Trophoblast cell (in vitro differentiated cells and primary cell): ENCODE data around the gene TRIM67.
"Not testable (repeated sequence)": the region's sequence is repeated elsewhere in the genome, so short reads cannot be mapped to it uniquely, and the experiment has no call there.

Experiments
- DNase-seq, 2 donors: peaks; one replicate each; pipeline ENCODE4 v3.0.0-alpha.2; 2016
- H2AFZ ChIP-seq: 2 replicates; pipeline ENCODE4 v1.6.1; 2013; ENCODE audit warnings: low read length, moderate library complexity, mild to moderate bottlenecking; ENCODE audit not compliant: insufficient read depth, poor library complexity
- H2AK5ac ChIP-seq: 2 replicates; pipeline ENCODE4 v1.6.1; 2013; ENCODE audit warnings: mild to moderate bottlenecking, low read length
- H2BK120ac ChIP-seq: 2 replicates; pipeline ENCODE4 v1.6.1; 2013; ENCODE audit warnings: low read length, mild to moderate bottlenecking, moderate library complexity; ENCODE audit not compliant: insufficient read depth, poor library complexity
- H2BK12ac ChIP-seq: 2 replicates; pipeline ENCODE4 v1.6.1; 2013; ENCODE audit warnings: mild to moderate bottlenecking, low read length, moderate library complexity
- H2BK5ac ChIP-seq: 2 replicates; pipeline ENCODE4 v1.6.1; 2013; ENCODE audit warnings: low read length, low read depth, moderate library complexity, mild to moderate bottlenecking; ENCODE audit not compliant: poor library complexity
- H3K14ac ChIP-seq: 2 replicates; pipeline ENCODE4 v1.6.1; 2013; ENCODE audit warnings: mild to moderate bottlenecking, low read length
- H3K18ac ChIP-seq: 2 replicates; pipeline ENCODE4 v1.6.1; 2013; ENCODE audit warnings: mild to moderate bottlenecking, low read length
- H3K23ac ChIP-seq: 2 replicates; pipeline ENCODE4 v1.6.1; 2013; ENCODE audit warnings: low read length
- H3K27ac ChIP-seq: 2 replicates; pipeline ENCODE4 v1.5.1; 2013; ENCODE audit warnings: low read depth, mild to moderate bottlenecking, inconsistent platforms, low read length, moderate library complexity
- H3K27me3 ChIP-seq: 2 replicates; pipeline ENCODE4 v1.6.1; 2013; ENCODE audit warnings: inconsistent platforms, mild to moderate bottlenecking, low read length, moderate library complexity; ENCODE audit not compliant: insufficient read depth
- H3K36me3 ChIP-seq, 2 experiments: 1 replicate in 1 of 2; 2 replicates in 1 of 2; pipeline ENCODE4 v1.6.1; 2013; ENCODE audit warnings: low read length in 2 of 2, mild to moderate bottlenecking in 2 of 2, moderate library complexity in 1 of 2; ENCODE audit not compliant: insufficient read depth in 2 of 2, control insufficient read depth in 1 of 2
- H3K4ac ChIP-seq: 2 replicates; pipeline ENCODE4 v1.6.1; 2013; ENCODE audit warnings: low read depth, mild to moderate bottlenecking, low read length, moderate library complexity
- H3K4me1 ChIP-seq, 2 experiments: 1 replicate in 1 of 2; 2 replicates in 1 of 2; pipeline ENCODE4 v1.6.1; 2013; ENCODE audit warnings: low read length in 2 of 2, mild to moderate bottlenecking in 2 of 2, moderate library complexity in 1 of 2; ENCODE audit not compliant: insufficient read depth in 2 of 2, control insufficient read depth in 1 of 2
- H3K4me2 ChIP-seq: 2 replicates; pipeline ENCODE4 v1.6.1; 2013; ENCODE audit warnings: inconsistent platforms, mild to moderate bottlenecking, low read length, moderate library complexity
- H3K4me3 ChIP-seq: 2 replicates; pipeline ENCODE4 v1.5.1; 2013; ENCODE audit warnings: mild to moderate bottlenecking, low read depth, low read length, inconsistent platforms
- H3K79me1 ChIP-seq: one replicate; pipeline ENCODE4 v1.6.1; 2013; ENCODE audit warnings: low read length
- H3K79me2 ChIP-seq: 2 replicates; pipeline ENCODE4 v1.6.1; 2013; ENCODE audit warnings: low read length, mild to moderate bottlenecking; ENCODE audit not compliant: control insufficient read depth, insufficient read depth, poor library complexity
- H3K9ac ChIP-seq: 2 replicates; pipeline ENCODE4 v1.6.1; 2013; ENCODE audit warnings: mild to moderate bottlenecking, low read length
- H3K9me3 ChIP-seq: 2 replicates; pipeline ENCODE4 v1.6.1; 2013; ENCODE audit warnings: low read depth, mild to moderate bottlenecking, control low read depth, inconsistent platforms, low read length; ENCODE audit not compliant: insufficient read depth
- H4K12ac ChIP-seq: 2 replicates; pipeline ENCODE4 v1.6.1; 2013; ENCODE audit warnings: low read depth, mild to moderate bottlenecking, low read length, moderate library complexity
- H4K8ac ChIP-seq: 2 replicates; pipeline ENCODE4 v1.6.1; 2013; ENCODE audit warnings: low read depth, mild to moderate bottlenecking, low read length, moderate library complexity
- H4K91ac ChIP-seq: one replicate; pipeline ENCODE4 v1.6.1; 2013; ENCODE audit warnings: low read depth, mild to moderate bottlenecking, low read length, moderate library complexity
- WGBS: extraction: QIAGEN DNeasy Blood & Tissue Kit; methylation state at CpG from one replicate; pipeline ENCODE4 v1.1.7; 2013; ENCODE audit warnings: missing lambda C conversion rate; ENCODE audit not compliant: insufficient read length, insufficient coverage; ENCODE audit errors: extremely low coverage; 5-methylcytosine and 5-hydroxymethylcytosine counted together

The TRIM67 gene

DNA sequence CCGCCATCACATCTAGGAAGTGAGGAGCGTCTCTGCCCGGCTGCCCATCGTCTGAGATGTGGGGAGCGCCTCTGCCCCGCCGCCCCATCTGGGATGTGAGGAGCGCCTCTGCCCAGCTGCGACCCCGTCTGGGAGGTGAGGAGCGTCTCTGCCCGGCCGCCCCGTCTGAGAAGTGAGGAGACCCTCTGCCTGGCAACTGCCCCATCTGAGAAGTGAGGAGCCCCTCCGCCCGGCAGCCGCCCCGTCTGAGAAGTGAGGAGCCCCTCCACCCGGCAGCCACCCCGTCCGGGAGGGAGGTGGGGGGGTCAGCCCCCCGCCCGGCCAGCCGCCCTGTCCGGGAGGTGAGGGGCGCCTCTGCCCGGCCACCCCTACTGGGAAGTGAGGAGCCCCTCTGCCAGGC, 33.4 kb upstream of the TRIM67 start:
- H3K4me3 ChIP-seq, H3K79me2 ChIP-seq, DNase-seq, H2BK12ac ChIP-seq, H3K18ac ChIP-seq, H3K27me3 ChIP-seq, H4K91ac ChIP-seq, H3K9me3 ChIP-seq, H4K8ac ChIP-seq, H3K4ac ChIP-seq, H3K4me1 ChIP-seq, H2BK120ac ChIP-seq, H4K12ac ChIP-seq, H2BK5ac ChIP-seq, H2AK5ac ChIP-seq, H3K14ac ChIP-seq, H3K4me2 ChIP-seq, H3K79me1 ChIP-seq, H3K9ac ChIP-seq, H2AFZ ChIP-seq, H3K23ac ChIP-seq, H3K27ac ChIP-seq, H3K36me3 ChIP-seq: not testable (repeated sequence)
- no CpG with 5 or more reads among the region's 27 CpGs for WGBS

GRCh38 chr1:231130544-231130943, 31.3 kb upstream of the TRIM67 start:
- no peak overlapping the region for H3K18ac ChIP-seq
- H3K4me2 ChIP-seq, result no peak overlapping the region
- no peak overlapping the region for H2AFZ ChIP-seq
- H3K9me3 ChIP-seq, result peaks cover 3% of the 10 kb centered on the region
- H4K12ac ChIP-seq, result no peak overlapping the region
- WGBS, result no CpG with 5 or more reads among the region's 4 CpGs
- H2BK120ac ChIP-seq, result no peak overlapping the region
- no peak overlapping the region for H4K8ac ChIP-seq
- no peak overlapping the region for H3K4me3 ChIP-seq
- H3K23ac ChIP-seq, result no peak overlapping the region
- H3K4me1 ChIP-seq, result no peaks in the 10 kb centered on the region
- H3K36me3 ChIP-seq, result no peaks in the 10 kb centered on the region
- no peak overlapping the region for H3K14ac ChIP-seq
- no peaks in the 10 kb centered on the region for H3K27me3 ChIP-seq
- no peak overlapping the region for H2AK5ac ChIP-seq
- H3K79me2 ChIP-seq, result no peaks in the 10 kb centered on the region
- H2BK12ac ChIP-seq, result no peak overlapping the region
- no peak overlapping the region for H4K91ac ChIP-seq
- H3K79me1 ChIP-seq, result no peaks in the 10 kb centered on the region
- H3K4ac ChIP-seq, result no peak overlapping the region
- no peak overlapping the region for H3K27ac ChIP-seq
- no peak for DNase-seq
- H2BK5ac ChIP-seq, result no peak overlapping the region
- H3K9ac ChIP-seq, result no peak overlapping the region

DNA sequence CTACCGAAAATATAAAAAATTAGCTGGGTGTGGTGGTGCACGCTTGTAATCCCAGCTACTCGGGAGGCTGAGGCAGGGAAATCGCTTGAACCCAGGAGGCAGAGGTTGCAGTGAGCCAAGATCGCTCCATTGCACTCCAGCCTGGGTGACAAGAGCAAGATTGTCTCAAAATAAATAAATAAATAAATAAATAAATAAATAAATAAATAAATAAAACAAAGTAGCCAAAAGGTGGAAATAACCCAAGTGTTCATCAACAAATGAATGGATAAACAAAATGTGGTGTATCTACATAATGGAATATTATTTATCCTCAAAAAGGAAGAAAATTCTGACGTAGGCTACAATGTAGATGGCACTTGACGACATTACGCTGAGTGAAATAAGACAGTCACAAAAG, 29.3 kb upstream of the TRIM67 start:
- H3K23ac ChIP-seq, result not testable (repeated sequence)
- no CpG with 5 or more reads among the region's 8 CpGs for WGBS

GRCh38 chr1:231134624-231135023, 27.2 kb upstream of the TRIM67 start:
- no CpG with 5 or more reads among the region's 5 CpGs for WGBS
- peaks cover 0 to 5% of the 10 kb centered on the region in 2 experiments for H3K4me1 ChIP-seq
- H3K27ac ChIP-seq, result no peak overlapping the region
- H2AK5ac ChIP-seq, result no peak overlapping the region
- no peak overlapping the region for H4K91ac ChIP-seq
- H3K9me3 ChIP-seq, result peaks cover 3% of the 10 kb centered on the region
- no peak overlapping the region for H3K18ac ChIP-seq
- no peaks in the 10 kb centered on the region for H3K79me2 ChIP-seq
- H3K9ac ChIP-seq, result no peak overlapping the region
- H3K4me2 ChIP-seq, result no peak overlapping the region
- no peak overlapping the region for H3K23ac ChIP-seq
- no peak overlapping the region for H2AFZ ChIP-seq
- H3K14ac ChIP-seq, result no peak overlapping the region
- no peak overlapping the region for H2BK120ac ChIP-seq
- H3K79me1 ChIP-seq, result no peaks in the 10 kb centered on the region
- no peak overlapping the region for H2BK5ac ChIP-seq
- H4K8ac ChIP-seq, result no peak overlapping the region
- H3K4me3 ChIP-seq, result no peak overlapping the region
- H3K36me3 ChIP-seq, result no peaks in the 10 kb centered on the region
- H2BK12ac ChIP-seq, result no peak overlapping the region
- no peaks in the 10 kb centered on the region for H3K27me3 ChIP-seq
- H4K12ac ChIP-seq, result no peak overlapping the region
- no peak overlapping the region for H3K4ac ChIP-seq
- no peak for DNase-seq

More for the DNA sequence above, 29.3 kb upstream of the TRIM67 start:
- H3K36me3 ChIP-seq, DNase-seq, H3K14ac ChIP-seq, H4K91ac ChIP-seq, H3K79me2 ChIP-seq, H2AK5ac ChIP-seq, H3K79me1 ChIP-seq, H3K4me3 ChIP-seq, H3K27me3 ChIP-seq, H3K27ac ChIP-seq, H3K4me2 ChIP-seq, H4K12ac ChIP-seq, H2BK5ac ChIP-seq, H3K4ac ChIP-seq, H4K8ac ChIP-seq, H3K4me1 ChIP-seq, H3K9me3 ChIP-seq, H2BK120ac ChIP-seq, H3K9ac ChIP-seq, H2AFZ ChIP-seq, H3K18ac ChIP-seq, H2BK12ac ChIP-seq: not testable (repeated sequence)
